OCI-LY3 (cell line): Measurements from ENCODE around the gene CUZD1.

Experiments used
- CTCF ChIP-seq: fragments of 200-600, 300-600 bp; sonication (generic); IDR thresholded peaks from 2 replicates; pipeline ENCODE4 v1.5.1; 2014; ENCODE audit warnings: antibody characterized with exemption, low read length, low read depth
- EZH2phosphoT487 ChIP-seq: fragments of 200-600 bp; shearing (Covaris generic); IDR thresholded peaks from 2 replicates; pipeline ENCODE4 v1.6.1; 2018; ENCODE audit warnings: antibody characterized with exemption, mixed run types, low read depth

DNA sequence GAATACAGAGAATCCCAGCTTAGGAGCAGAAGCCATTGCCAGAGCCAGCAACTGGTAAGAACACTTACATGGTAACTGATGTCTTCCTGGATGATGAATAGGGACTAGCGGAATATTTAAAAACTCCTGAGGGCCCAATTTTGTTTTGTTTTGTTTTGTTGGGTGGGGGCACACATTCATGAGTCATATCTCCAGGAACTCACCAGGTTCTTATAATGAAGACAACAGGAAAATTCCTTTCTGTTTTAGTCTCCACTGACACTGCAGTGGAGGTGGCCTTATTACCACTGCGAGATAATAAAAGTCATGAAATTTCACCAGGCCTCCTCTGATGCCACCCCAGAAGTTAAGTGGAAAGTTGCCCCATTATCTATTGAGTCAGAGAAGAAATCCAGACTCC lies 6.6 kb upstream of the CUZD1 start:
- no peak for TF ChIP-seq CTCF
- TF ChIP-seq EZH2phosphoT487: no peak
